ENCODE data around the gene HSF4.
A peak's percentile ranks its signal among the peaks of the same experiment; 100 is the strongest.

HSF4 gene

DNA sequence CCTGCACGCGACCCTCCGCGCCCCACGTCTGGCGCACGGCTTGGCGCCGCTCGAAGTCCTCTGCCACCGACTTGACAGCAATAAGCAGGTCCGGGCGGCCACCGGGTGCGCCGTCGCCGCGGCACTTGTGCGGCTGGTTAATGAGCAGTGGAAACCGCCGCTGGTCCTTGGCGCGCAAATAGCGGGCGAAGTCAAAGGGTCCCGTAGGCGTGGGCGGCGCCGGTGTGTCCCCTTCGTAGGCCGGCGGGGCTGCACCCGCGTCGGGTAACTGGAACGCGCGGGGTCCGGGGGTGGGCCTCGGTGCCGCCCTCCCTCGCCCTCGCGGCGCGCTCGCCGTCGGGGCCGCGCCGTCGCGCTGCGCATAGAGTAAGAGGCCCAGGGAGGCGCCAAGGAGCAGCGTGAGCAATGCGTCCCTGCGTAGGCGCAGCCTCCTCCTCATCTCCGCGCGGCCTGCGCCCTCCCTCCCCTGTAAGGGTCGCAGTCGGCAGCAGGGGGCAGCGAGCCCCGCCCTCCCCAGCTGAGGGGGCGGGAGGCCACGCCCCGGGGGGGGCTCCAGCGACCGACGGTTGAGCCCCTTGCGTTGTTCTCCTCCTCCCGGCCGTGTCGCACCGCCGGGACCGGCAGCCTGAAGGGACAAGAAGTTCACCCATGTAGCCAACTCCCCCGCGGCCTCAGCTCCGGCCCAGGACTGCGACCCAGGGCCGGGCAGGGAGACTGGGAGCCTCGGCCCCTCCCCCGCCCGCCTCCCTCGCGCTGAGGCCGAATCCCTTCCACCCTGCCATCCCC is 14.3 kb upstream of the HSF4 start:
- no peak for DNase-seq

DNA sequence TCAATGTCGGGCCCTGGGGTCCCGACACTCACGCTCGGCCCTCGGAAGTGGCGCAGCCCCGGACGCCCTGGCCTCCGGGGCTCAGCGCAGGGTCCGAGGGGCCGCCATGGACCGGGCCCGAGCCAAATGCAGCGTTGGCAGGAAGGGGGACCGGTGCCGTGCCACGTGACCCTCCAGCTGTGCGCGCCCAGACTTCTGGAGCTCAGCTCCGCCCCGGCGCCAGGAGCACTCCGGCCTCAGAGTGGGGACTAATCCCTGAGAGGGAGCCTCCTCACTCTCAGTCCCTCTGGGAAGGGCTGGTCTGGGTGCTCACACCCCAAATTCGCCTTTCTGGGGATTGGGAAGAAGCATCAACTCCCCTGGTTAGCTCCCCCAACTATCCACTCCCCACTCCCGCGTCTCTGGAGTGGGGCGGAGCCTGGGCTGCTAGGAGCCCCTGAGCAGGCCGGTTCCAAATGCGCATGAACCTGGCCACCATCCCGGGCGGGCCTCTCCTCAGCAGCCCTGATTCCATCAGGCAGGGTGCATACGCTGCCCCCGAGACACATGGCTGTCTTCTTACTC is 13.6 kb upstream of the HSF4 start, which contains the start of gene B3GNT9:
B3GNT9 (minus strand) TSS at position 166 of the 564 bp plus-strand sequence. CDS start 513 bp downstream, outside the sequence.
- no peak for DNase-seq

DNA sequence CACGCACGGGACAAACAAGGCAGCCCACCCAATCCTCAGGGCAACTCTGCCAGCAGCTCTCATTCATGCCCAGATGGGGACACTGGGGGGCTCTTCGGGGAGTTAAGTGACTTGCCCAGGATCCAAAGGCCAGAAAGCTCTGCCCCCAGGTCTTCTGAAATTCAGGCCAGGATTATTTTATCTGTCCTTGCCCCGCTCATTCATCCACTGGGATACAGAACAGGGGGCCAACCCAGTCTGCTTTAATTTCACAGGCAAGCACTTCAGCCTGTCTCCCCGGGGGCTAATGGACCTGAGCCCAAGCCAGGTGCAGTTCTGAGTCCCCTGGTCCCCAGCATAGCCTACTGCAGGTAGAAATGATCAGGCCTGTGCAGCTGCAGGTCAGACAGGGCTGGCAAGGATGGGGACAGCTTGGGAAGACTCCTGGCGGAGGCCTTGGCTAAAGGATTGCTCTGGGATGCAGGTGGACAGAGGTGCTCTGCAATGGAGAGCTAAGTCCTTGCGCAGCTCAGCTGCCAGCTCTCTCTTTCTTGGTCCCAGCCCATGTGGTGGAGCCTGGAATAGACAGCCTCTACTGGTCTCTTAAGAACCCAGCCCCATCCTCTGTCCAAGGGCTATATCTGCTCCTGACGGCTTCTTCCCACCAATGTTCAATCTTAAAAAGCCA is 13.0 kb upstream of the HSF4 start:
- no peak for DNase-seq

DNA sequence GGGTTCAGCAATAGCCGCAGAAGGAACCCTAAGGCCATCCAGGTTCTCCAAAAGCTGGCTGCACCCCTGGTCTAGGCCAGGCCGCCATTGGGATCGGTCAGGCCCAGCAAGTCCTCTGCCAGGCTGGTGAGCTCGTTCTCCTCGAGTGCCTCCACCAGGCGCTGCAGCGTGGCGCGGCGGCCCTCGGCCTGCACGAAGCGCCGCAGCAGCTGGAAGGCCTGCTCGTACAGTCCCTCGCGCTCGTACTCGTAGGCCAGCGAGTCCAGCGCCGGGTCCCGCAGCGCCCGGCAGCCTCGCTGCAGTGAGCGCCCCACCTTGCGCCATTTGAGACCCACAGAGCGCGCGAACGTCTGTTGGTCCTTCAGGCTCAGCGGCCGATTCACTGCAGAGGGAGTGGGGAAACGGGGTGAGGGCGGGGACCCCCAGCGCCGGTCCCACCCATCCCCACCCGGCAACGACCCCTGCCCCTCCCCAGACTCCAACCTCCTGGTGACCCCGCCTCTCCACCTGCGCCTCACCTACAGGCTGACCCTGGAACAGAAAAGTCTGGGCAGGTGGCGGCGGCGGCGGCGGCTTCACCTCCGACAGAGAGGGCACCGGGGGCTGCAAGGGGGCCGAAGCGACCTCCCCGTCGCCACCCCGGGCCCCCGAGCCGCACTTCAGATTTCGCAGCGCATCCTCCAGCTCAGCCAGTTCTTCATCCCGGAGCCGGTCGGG is 9.8 kb upstream of the HSF4 start:
- no peak for DNase-seq

DNA sequence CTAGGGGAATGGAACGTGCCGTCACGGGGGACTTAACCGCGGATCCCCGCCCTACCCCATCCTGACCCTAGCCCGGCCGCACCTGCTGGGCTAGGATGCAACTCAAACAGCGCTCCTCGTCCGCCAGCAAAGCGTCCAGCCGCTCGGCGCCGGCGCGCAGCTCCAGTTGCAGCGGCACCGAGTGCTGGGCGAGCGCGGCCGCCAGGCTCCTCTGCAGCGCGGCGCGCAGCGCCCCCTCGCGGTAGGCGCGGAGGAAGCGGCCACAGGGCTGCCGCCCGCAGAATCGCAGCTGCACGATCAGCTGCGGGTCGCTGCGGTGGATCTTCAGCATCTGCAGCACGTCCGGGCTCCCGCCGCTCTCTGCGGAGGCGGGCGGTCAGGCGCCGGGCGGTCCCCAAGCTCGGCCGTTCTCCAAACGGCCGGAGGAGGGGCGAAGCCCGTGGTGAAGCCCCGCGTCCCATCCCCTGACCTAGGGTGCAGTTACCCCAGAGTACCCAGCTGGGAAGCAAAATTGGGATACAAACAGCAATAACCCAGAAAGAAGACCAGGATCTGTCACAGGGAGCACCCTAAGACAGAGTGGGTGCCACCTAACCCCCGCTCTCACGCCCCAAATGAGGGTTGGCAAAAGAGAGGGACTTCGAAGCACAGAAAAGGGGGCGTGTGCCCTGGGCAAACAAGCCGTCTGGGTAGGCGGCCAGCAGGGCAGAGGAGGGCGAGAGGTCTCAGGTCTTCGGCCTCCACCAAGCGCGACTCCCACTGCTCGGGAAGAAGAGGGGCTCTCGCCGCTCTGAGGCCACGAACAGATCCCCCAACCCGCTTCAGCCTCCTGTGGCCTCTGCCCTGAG is 9.0 kb upstream of the HSF4 start:
- peak; percentile 33 for DNase-seq

DNA sequence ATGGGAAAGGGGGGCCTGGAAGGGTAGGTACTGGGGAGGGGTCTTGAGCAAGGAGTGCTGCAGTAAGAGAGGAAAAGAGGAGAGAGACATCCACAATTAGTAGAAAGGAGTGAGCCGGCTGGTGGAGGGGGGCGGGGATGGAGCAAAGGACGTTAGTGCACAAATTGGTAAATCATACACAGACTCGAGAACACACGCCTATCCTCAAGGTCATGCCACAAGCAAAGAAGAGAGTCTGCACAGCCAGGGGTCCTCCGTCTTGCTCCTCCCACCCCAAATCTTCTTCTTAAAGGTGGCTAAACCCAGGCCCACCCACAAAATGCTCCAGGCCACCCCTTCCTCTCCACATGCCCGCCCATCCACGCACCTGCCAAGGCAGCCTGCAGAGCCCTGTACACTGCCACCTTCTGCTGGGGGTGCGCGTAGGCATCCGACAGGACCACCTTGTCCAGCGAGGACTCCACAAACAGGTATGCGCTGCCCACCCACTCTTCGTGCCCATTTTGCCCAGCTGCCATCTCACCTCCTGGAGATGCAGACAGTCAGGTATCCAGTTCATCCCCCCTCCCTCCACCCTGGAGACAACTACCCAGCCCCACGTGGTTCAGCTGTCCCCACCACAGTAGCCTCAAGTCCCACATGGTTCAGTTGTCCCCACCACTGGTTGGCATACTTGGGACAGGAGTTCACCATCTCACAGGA is 8.3 kb upstream of the HSF4 start:
- DNase-seq, result no peak

DNA sequence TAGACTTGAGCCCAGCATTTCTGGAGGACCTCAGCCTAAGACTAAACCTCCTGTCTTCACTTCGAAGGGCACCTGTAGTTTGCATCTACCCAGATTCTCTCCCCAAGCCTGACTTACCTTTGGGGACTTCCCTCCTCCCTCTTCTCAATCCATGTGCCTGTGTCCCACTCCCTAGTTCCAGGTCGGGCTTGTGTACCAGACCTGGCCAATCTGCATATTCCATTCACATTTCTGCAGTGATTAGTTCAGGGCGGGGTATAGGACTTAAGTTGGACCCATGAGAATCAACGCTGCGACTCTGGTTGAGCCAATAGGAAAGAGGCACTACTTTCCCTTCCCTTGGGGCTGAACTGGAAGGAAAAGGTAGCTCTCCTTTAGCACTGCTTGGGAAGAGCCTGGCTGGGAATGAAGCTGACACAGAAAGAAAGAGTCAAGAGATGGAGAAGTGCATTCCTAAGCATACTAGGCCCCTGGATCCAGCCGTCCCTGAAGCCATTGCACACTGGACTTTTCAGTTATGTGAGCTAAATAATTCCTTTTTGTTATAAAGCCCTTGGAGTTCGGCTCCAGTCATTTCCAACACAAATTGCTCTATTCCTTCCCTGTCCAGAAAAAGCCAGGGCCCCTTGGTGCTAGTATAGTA is 7.3 kb upstream of the HSF4 start:
- no peak for DNase-seq

DNA sequence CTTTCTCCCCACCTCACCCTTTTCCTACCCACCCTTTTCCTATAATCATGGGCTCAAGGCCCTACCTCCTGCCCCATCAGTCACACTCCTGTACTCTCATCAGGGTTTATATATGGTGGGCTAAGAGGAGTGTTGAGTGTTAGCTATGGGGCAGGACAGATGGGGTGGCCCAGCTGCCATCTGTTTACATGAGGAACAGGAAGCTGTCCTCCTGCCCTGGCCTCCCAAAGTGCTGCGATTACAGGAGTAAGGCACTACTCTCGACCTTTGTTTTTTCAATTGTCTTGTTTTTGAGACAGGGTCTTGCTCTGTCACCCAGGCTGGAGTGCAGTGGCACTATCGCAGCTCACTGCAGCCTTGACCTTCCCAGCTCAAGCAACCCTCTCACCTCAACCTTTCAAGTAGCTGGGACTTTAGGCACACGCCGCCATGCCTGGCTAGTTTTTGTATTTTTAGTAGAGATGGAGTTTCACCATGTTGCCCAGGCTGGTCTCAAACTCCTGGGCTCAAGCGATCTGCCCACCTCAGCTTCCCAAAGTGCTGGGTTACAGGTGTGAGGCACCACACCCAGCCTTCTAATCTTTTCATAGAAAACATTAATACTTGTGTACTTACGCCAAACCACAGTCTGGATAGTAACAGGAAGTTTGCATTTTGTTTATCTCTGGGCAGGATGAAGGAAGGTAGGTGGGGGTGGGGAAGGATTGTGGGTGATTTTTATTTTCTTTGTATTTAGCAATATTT is 6.5 kb upstream of the HSF4 start:
- no peak for DNase-seq

DNA sequence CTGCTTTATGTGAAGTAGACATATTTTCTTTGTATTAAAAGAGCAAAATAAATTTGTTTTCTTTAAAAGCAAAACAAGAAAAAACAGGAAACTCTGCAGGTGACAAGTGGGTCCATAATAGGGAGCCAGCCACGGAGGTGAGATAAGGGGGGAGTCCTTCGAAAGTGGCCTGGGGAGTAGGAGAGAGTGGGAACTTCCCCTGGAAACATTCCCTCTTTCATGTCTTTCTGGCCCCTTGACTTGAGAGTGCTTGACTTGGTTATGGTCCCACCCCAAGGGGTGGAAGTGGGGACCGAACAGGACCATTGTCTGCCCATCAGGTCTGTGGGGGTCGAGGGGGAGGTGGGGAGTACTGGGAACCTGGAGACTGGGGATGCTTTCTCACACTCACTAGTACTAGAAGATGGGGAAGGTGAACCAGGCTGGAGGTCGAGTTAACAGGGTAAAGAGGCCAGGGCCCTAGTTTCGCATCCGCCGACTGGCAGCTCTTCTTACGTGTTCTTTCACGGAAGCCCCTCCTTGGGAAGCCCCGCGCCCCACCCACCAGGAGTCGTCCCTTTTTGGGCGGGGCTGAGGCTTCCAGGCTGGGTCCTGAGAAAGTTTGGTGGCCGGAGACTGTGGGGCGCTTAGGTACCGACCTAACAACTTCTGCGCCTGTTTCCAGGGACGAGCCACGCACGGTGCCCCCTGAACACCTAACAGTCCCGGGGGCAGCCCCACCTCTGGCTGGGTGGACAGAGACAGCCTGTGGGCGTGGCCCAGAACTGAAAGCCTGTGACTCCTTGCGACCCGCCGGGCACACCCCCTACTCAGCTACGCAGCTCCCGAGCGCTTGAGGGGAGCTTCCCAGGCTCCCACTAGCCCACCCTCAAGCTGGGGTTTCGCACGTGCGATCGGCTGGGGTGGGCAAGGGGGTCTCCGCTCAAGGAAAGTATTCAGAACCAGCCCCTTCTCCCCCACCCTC is 5.6 kb upstream of the HSF4 start:
- no peak for DNase-seq

DNA sequence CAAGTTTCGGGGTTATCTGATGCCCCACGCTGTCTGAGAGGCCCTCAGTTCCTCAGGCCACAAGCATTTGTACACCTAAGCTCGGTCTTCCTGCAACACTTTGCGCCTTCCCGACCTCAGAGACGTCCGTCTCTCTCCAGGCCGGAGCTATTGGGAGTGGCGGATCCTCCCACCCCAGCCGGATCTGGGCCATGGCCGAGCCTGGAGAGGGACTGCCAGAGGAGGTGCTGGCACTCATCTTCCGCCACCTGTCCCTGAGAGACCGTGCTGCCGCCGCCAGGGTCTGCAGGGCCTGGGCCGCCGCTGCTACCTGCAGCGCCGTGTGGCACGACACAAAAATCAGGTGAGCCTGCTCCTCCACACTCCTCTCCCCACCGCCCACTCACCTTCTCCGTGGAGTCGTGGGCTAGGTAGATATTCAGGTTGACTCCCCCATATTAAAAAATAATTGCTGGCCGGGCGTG is 2.9 kb upstream of the HSF4 start:
- DNase-seq, result no peak

DNA sequence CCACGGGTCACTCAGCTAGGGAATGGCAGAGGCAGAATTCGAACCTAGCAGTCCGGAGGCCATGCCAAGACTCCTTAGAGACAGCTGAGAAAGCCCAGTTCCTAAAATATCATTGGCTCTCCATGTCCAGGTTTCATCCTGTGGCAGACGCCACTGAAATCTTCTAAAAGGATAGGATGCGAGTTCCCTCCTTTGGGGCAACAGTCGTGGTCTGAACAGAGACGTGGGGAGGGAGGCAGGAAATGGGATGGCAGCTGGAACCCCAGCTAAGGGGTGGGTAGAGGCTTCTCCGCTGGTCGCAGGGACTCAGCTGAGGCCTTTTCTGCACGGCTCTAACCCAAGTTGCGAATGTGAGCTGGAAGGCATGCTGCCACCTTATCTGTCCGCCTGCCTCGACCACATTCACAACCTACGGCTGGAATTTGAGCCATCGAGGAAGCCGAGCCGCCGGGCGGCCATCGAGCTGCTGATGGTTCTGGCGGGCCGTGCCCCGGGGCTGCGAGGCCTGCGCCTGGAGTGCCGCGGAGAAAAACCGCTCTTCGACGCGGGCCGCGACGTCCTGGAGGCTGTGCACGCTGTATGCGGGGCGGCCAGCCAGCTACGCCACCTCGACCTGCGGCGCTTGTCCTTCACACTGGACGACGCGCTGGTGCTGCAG is 1.9 kb upstream of the HSF4 start:
- DNase-seq, result no peak

DNA sequence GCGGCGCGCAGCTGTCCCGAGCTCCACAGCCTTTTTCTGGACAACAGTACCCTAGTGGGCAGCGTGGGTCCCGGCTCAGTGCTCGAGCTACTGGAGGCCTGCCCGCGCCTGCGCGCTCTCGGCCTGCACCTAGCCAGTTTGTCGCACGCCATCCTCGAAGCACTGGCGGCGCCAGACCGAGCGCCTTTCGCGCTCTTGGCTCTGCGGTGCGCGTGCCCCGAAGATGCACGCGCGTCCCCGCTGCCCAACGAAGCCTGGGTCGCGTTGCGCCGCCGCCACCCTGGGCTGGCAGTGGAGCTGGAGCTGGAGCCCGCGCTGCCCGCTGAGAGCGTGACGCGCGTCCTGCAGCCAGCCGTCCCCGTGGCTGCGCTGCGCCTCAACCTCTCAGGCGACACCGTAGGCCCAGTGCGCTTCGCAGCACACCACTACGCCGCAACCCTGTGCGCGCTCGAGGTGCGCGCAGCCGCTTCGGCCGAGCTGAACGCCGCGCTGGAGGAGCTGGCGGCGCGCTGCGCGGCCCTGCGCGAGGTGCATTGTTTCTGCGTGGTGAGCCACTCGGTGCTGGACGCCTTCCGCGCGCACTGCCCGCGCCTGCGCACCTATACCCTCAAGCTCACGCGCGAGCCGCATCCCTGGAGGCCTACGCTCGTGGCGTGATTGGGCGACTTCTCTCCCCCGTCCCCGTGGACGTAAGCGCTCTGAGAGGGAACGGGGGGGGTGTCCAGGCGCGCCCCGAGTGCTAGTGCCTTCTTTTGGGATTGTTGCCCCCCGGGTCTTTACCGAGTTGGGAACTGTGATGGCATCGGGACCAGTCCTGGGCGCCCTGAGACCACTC is 1.2 kb upstream of the HSF4 start:
- no peak for DNase-seq

DNA sequence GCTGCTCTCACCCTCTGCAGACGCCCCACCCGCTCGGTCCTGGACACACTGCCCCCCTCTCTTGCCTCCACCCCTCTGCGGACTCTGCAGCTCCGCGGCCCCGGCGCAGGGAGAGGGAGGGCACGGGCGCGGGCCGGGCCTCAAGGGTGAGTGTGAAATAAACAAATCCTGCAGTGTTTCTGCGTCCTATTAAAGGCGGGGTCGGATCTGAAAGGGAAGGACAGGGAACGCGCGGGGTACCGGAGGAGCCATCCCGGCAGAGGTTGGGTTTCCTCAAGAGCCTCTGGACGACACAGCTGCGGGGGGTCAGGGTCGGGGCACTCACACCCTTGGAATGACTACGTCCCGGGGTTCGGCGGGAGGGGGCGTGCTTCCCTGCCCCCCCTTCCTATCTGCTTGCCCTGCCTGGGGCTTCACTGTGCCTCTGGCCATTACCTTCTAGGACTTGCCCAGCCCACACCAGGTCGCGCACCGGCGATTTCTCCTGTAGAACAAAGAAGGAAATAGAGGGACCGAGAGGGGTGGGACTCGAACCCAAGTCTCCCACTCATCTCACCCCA is 466 bp upstream of the HSF4 start:
- DNase-seq, result no peak

DNA sequence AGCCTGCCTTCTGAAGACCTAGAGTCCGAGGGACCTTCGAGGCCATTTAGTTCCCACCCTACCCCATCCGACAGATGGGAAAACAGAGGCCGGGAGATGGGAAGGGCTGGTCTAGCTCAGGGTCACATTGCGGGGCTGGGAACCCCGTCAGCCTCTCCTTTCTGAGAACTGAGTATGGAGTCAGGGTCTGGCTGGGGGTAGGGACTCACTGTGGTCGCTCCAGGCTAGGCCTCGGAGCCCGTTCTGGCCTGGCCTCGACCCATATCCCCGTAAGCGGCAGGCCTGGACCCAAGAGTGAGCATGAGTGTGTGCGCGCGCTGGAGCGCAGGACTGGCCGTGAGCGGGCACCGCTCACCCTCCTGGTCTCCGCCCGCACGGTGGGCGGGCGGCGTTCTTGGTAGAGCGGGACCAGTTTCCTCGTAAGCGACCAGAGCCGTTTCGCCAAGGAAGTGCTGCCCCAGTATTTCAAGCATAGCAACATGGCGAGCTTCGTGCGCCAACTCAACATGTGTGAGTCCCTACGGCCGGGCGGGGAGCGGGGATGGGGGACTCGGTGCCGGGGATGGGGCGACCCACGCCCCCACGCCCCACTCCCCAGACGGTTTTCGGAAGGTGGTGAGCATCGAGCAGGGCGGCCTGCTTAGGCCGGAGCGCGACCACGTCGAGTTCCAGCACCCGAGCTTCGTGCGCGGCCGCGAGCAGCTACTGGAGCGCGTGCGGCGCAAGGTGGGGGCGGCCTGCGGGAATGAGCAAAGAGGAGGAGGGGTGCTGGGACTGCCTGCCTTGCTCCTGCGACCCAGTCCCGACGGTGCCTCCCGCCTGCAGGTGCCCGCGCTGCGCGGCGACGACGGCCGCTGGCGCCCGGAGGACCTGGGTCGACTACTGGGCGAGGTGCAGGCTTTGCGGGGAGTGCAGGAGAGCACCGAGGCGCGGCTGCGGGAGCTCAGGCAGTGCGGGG is 855 bp downstream of the HSF4 start:
- no peak for DNase-seq

DNA sequence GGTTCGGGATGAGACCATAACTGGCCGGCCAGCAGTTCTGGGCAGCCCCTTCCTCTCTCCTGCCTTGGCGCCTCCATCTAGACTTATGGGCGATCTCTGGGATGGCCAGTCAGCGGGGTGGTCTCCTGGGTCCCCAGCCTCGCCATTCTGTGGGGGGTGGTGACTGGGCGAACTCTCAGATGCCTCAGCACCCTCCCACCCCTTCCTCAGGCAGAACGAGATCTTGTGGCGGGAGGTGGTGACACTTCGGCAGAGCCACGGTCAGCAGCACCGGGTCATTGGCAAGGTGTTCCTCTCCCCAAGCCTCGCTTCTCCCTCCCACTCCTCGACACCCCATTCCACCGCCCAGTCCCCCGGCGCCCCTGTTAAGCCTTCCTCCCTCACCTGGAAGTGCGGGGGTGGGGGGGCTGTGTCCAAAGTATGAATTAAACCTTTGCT is 1.6 kb downstream of the HSF4 start:
- no peak for DNase-seq

DNA sequence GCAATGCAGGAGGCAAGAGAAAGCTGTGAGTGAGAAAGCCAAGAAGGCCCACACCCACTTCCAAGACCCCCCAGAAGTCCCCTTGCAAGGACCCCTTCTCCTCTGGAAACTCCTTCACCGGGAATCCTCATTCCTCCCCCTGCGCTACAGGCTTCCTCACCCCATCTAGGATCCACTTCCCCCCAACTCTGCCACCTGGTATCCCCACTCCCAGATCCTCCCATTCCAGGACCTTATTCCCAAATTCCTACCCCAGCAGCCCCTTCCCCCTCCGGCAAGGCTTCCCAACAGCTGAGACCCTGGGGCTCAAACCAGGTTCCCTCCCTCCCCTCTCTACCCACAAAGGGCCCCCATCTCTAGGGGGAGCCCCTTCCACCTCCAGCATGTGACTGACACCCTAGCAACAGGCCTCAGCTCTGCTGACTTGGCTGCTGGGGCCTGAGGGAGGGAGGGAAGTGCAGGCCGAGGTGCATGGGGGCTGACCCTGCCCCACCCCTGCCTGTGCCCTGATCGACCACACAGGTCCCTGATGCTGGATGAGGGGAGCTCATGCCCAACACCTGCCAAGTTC is 2.1 kb downstream of the HSF4 start:
- no peak for DNase-seq
